ENCODE measurements around the gene ARHGAP26.

The ARHGAP26 gene

GRCh38 chr5:143241892-143242291 is 471.7 kb downstream of the ARHGAP26 start:
- peak; percentile 8 for DNase-seq

GRCh38 chr5:143243103-143243502 is 472.9 kb downstream of the ARHGAP26 start:
- DNase-seq = no peak

- DNase-seq = peak; percentile 93
Observed at GRCh38 chr5:143244000-143244736, 474.0 kb downstream of the ARHGAP26 start.

GRCh38 chr5:143244990-143245389 is 474.8 kb downstream of the ARHGAP26 start:
- no peak for DNase-seq

GRCh38 chr5:143245929-143246561 is 475.9 kb downstream of the ARHGAP26 start:
- DNase-seq = peak; percentile 83

- no peak for DNase-seq
Observed at GRCh38 chr5:143247134-143247815, 477.1 kb downstream of the ARHGAP26 start.

GRCh38 chr5:143248391-143248790 is 478.2 kb downstream of the ARHGAP26 start:
- no peak for DNase-seq

GRCh38 chr5:143248822-143249579 is 478.8 kb downstream of the ARHGAP26 start:
- DNase-seq = peak; percentile 66

- DNase-seq = peak; percentile 5
Observed at GRCh38 chr5:143249851-143250250, 479.7 kb downstream of the ARHGAP26 start.

GRCh38 chr5:143251190-143251589 is 481.0 kb downstream of the ARHGAP26 start:
- DNase-seq = no peak

GRCh38 chr5:143251946-143252345 is 481.8 kb downstream of the ARHGAP26 start:
- DNase-seq = no peak

GRCh38 chr5:143254819-143255218 is 484.6 kb downstream of the ARHGAP26 start:
- DNase-seq = no peak

- DNase-seq = peak; percentile 15
Observed at GRCh38 chr5:143258559-143259253, 488.5 kb downstream of the ARHGAP26 start.

- DNase-seq = no peak
Observed at GRCh38 chr5:143259254-143259605, 489.1 kb downstream of the ARHGAP26 start.

GRCh38 chr5:143261748-143262392 is 491.7 kb downstream of the ARHGAP26 start:
- no peak for DNase-seq

GRCh38 chr5:143262393-143263174 is 492.4 kb downstream of the ARHGAP26 start:
- peak; percentile 25 for DNase-seq

GRCh38 chr5:143263272-143263810 is 493.2 kb downstream of the ARHGAP26 start:
- DNase-seq = no peak

- DNase-seq = no peak
Observed at GRCh38 chr5:143265995-143266394, 495.8 kb downstream of the ARHGAP26 start.

- DNase-seq = no peak
Observed at GRCh38 chr5:143267186-143267585, 497.0 kb downstream of the ARHGAP26 start.

GRCh38 chr5:143268388-143268787 is 498.2 kb downstream of the ARHGAP26 start:
- no peak for DNase-seq

- no peak for DNase-seq
Observed at GRCh38 chr5:143271431-143271830, 501.3 kb downstream of the ARHGAP26 start.

All from kidney glomerular epithelial cell (primary cell).